Mesothelial cell of epicardium (in vitro differentiated cells): ENCODE data around the gene HOMER2. TPM values are rescaled to one million over a fixed set of nuclear protein-coding genes. Genes with fewer than 3 reads are reported as not detected.

Experiments used
- DNase-seq, 2 experiments: peaks; one replicate each; pipeline ENCODE4 v3.0.0; 2021; ENCODE audit warnings: low spot score in 2 of 2; ENCODE audit not compliant: unreplicated experiment in 2 of 2
- H3K27ac Mint-ChIP-seq: 2 replicates; pipeline ENCODE4 v1.8.0; 2021; ENCODE audit warnings: mixed read lengths
- H3K27me3 Mint-ChIP-seq: 2 replicates; pipeline ENCODE4 v1.8.0; 2021; ENCODE audit warnings: low read depth, mixed read lengths
- H3K36me3 Mint-ChIP-seq: 2 replicates; pipeline ENCODE4 v1.8.0; 2021; ENCODE audit warnings: mixed read lengths
- H3K4me1 Mint-ChIP-seq: 2 replicates; pipeline ENCODE4 v1.8.0; 2021; ENCODE audit warnings: mixed read lengths
- H3K4me3 Mint-ChIP-seq: 2 replicates; pipeline ENCODE4 v1.8.0; 2021; ENCODE audit warnings: mild to moderate bottlenecking, moderate library complexity, mixed read lengths
- H3K9me3 Mint-ChIP-seq: 2 replicates; pipeline ENCODE4 v1.8.0; 2021; ENCODE audit warnings: mixed read lengths
- total RNA-seq: library from RNA; stranded (reverse); gene quantifications from 3 replicates; pipeline ENCODE4 v1.2.1, GENCODE V29; 2021
- TF ChIP-seq, protein P1 (sequence below): fragments of 200-600 bp; sonication (generic); IDR thresholded peaks from one replicate; pipeline ENCODE4 v1.5.0; 2021; ENCODE audit warnings: antibody characterized with exemption; ENCODE audit not compliant: unreplicated experiment

Gene HOMER2
- total RNA-seq, 1 donor from 2014 or later = 15.9 TPM

- no peaks in the 10 kb centered on the region for H3K4me1 Mint-ChIP-seq
These were observed 41.1 kb downstream of the HOMER2 start for GRCh38 chr15:82911458-82911857.

DNA sequence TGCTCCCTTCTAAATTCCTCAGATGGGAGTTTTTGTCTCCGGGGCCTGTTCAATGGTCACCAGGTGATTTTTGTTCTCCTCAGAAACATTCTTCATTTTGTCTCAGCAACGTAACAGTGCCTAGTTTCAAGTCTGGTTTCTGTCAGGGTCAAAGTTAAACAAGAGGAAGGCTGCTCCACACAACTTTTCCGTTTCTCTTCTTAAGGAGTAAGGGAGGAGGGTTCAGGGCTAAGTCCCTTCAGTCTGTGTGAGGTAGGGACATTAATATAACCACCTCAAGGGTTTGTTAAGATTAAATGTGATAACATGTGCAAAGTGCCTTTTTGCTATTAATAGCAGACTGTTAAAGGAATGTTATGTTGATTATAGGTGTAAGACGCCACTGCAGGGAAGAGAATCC, 41.8 kb downstream of the HOMER2 start:
- no peaks in the 10 kb centered on the region for H3K4me1 Mint-ChIP-seq
- H3K36me3 Mint-ChIP-seq = no peaks in the 10 kb centered on the region
- peaks cover 2% of the 10 kb centered on the region for H3K27me3 Mint-ChIP-seq
- TF ChIP-seq, protein P1, sequence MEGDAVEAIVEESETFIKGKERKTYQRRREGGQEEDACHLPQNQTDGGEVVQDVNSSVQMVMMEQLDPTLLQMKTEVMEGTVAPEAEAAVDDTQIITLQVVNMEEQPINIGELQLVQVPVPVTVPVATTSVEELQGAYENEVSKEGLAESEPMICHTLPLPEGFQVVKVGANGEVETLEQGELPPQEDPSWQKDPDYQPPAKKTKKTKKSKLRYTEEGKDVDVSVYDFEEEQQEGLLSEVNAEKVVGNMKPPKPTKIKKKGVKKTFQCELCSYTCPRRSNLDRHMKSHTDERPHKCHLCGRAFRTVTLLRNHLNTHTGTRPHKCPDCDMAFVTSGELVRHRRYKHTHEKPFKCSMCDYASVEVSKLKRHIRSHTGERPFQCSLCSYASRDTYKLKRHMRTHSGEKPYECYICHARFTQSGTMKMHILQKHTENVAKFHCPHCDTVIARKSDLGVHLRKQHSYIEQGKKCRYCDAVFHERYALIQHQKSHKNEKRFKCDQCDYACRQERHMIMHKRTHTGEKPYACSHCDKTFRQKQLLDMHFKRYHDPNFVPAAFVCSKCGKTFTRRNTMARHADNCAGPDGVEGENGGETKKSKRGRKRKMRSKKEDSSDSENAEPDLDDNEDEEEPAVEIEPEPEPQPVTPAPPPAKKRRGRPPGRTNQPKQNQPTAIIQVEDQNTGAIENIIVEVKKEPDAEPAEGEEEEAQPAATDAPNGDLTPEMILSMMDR = no peak
- DNase-seq = no peak
- no peak overlapping the region for H3K4me3 Mint-ChIP-seq
- H3K9me3 Mint-ChIP-seq = peaks cover 33% of the 10 kb centered on the region
- H3K27ac Mint-ChIP-seq = no peak overlapping the region

More at GRCh38 chr15:82911458-82911857, 41.1 kb downstream of the HOMER2 start:
- TF ChIP-seq, protein P1 = no peak
- Mint-ChIP-seq H3K27ac (no peak overlapping the region), H3K9me3 (peaks cover 29% of the 10 kb centered on the region), H3K27me3 (peaks cover 2% of the 10 kb centered on the region), H3K36me3 (no peaks in the 10 kb centered on the region), H3K4me3 (no peak overlapping the region)
- no peak for DNase-seq

DNA sequence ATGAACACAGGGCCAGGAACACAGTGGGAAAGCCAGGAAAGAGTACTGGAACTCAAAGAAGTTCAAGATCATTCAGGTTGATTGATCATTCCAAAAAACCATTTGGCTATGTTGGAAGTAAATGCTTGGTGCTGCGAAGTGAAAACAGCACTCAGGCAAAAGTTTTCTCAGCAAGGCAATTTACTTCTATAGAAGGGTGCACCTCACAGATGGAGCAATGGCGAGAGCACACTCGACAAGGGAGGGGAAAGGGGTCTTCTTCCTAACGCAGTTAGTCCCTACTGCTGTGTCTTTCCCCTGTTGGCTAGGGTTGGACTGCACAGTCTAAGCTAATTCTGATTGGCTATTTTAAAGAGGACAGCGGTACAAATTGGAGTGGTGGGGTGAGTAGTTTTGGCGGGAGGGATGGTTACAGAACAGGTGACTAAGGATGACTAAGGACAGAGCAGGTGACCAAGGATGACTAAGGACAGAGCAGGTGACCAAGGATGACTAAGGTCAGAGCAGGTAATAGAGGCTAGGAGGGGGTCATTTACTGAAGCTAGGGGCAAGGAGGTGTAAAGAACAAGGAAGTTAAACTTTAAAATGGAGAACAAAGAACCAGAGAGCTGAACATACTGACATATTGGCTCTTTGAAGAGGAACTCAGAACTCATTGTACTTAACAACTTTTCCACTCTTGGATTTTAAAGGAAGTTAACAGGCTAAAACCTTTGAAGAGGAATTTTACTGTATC, 43.3 kb downstream of the HOMER2 start:
- Mint-ChIP-seq H3K4me3 (no peak overlapping the region), H3K4me1 (no peaks in the 10 kb centered on the region), H3K9me3 (peaks cover 33% of the 10 kb centered on the region), H3K27ac (no peak overlapping the region), H3K27me3 (peaks cover 2% of the 10 kb centered on the region), H3K36me3 (no peaks in the 10 kb centered on the region)
- DNase-seq = no peak
- TF ChIP-seq, protein P1 = no peak

DNA sequence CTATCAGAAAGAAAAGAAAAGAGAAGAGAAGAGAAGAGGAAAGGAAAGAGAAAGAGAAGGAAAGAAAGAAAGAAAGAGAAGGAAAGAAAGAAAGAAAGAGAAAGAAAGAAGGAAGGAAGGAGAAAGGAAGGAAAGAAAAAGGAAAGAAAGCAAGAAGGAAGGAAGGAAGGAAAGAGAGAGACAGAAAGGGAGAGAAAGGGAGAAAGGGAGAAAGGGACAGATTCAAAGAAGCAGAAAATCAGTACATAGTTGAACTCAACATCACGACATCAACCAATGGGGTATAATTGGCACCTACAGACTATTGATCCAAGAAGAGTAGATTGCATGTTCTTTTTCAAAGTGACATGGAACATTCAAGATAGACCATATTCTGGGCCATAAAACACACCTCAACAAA, 45.2 kb downstream of the HOMER2 start:
- H3K36me3 Mint-ChIP-seq = no peaks in the 10 kb centered on the region
- no peak overlapping the region for H3K4me3 Mint-ChIP-seq
- H3K27me3 Mint-ChIP-seq = peaks cover 2% of the 10 kb centered on the region
- peaks cover 33% of the 10 kb centered on the region for H3K9me3 Mint-ChIP-seq
- no peaks in the 10 kb centered on the region for H3K4me1 Mint-ChIP-seq
- TF ChIP-seq, protein P1 = no peak
- H3K27ac Mint-ChIP-seq = no peak overlapping the region
- no peak for DNase-seq

DNA sequence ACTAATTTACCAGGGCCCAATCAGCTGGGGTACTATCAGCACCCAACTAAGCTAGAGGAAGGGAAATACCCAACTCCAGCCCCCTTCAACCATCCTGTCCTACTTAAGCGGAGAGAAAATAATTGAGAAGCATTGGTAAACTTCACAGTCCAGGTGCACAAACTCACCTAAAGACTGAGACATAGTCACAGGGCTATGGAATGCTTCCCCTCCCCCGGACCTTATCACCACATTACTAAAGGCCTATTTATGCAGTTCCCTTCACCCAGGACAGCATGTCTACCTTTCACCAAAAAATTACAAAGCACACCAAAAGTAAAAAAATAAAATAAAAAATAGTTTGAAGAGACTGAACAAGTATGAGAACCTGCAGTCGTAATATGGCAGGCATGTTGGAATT, 47.9 kb downstream of the HOMER2 start:
- H3K9me3 Mint-ChIP-seq = peaks cover 33% of the 10 kb centered on the region
- no peak for DNase-seq
- TF ChIP-seq, protein P1 = no peak
- H3K4me1 Mint-ChIP-seq = peaks cover 8% of the 10 kb centered on the region
- H3K4me3 Mint-ChIP-seq = no peak overlapping the region
- H3K36me3 Mint-ChIP-seq = no peaks in the 10 kb centered on the region
- peaks cover 2% of the 10 kb centered on the region for H3K27me3 Mint-ChIP-seq
- H3K27ac Mint-ChIP-seq = no peak overlapping the region
